ENCODE measurements around the gene MATCAP1.

Gene MATCAP1

GRCh38 chr16:67163164-67163998, 20.4 kb downstream of the MATCAP1 start:
- no peak for DNase-seq (ENCODE audit: low read depth, low spot score)

GRCh38 chr16:67162506-67163163, 21.1 kb downstream of the MATCAP1 start:
- H3K4me3 ChIP-seq (ENCODE audit: low read length) = no peak overlapping the region
- DNase-seq (ENCODE audit: low read depth, low spot score) = no peak

More at GRCh38 chr16:67163164-67163998, 20.4 kb downstream of the MATCAP1 start:
- peak overlapping the region; percentile 24 for H3K4me3 ChIP-seq (ENCODE audit: low read length)

GRCh38 chr16:67161595-67162058, 22.1 kb downstream of the MATCAP1 start:
- no peak overlapping the region for H3K4me3 ChIP-seq (ENCODE audit: low read length)
- no peak for DNase-seq (ENCODE audit: low read depth, low spot score)

- peak overlapping the region; percentile 90 for H3K4me3 ChIP-seq (ENCODE audit: low read length)
- peak; percentile 48 for DNase-seq (ENCODE audit: low read depth, low spot score)
Measured at GRCh38 chr16:67158637-67159600, 24.8 kb downstream of the MATCAP1 start.

GRCh38 chr16:67157892-67158635, 25.7 kb downstream of the MATCAP1 start:
- DNase-seq (ENCODE audit: low read depth, low spot score) = no peak
- no peak overlapping the region for H3K4me3 ChIP-seq (ENCODE audit: low read length)

GRCh38 chr16:67157106-67157748, 26.5 kb downstream of the MATCAP1 start:
- no peak overlapping the region for H3K4me3 ChIP-seq (ENCODE audit: low read length)
- DNase-seq (ENCODE audit: low read depth, low spot score) = no peak

- DNase-seq (ENCODE audit: low read depth, low spot score) = no peak
- no peak overlapping the region for H3K4me3 ChIP-seq (ENCODE audit: low read length)
Measured at GRCh38 chr16:67156143-67156844, 27.5 kb downstream of the MATCAP1 start.

GRCh38 chr16:67155295-67156142, 28.2 kb downstream of the MATCAP1 start:
- DNase-seq (ENCODE audit: low read depth, low spot score) = peak; percentile 46
- H3K4me3 ChIP-seq (ENCODE audit: low read length) = no peak overlapping the region

GRCh38 chr16:67154578-67155294, 29.0 kb downstream of the MATCAP1 start:
- no peak overlapping the region for H3K4me3 ChIP-seq (ENCODE audit: low read length)
- no peak for DNase-seq (ENCODE audit: low read depth, low spot score)

GRCh38 chr16:67151431-67152097, 32.2 kb downstream of the MATCAP1 start:
- no peak for DNase-seq (ENCODE audit: low read depth, low spot score)
- no peak overlapping the region for H3K4me3 ChIP-seq (ENCODE audit: low read length)

- H3K4me3 ChIP-seq (ENCODE audit: low read length) = no peak within 1 kb of the TSS
- DNase-seq (ENCODE audit: low read depth, low spot score) = no peak
Measured at GRCh38 chr16:67150833-67151396, 32.8 kb downstream of the MATCAP1 start, which contains the start of gene B3GNT9. Gene B3GNT9, minus strand, starts transcription at chr16:67150998. Its CDS starts 513 bp downstream, at chr16:67150485.

- no peak overlapping the region for H3K4me3 ChIP-seq (ENCODE audit: low read length)
- DNase-seq (ENCODE audit: low read depth, low spot score) = no peak
Measured at GRCh38 chr16:67150047-67150832, 33.5 kb downstream of the MATCAP1 start.

- no peak for DNase-seq (ENCODE audit: low read depth, low spot score)
- H3K4me3 ChIP-seq (ENCODE audit: low read length) = no peak overlapping the region
Measured at GRCh38 chr16:67149276-67150046, 34.3 kb downstream of the MATCAP1 start.

All from Jurkat, Clone E6-1 (cell line).